GM23248 (cell line): ENCODE results near the gene STAMBPL1. TPM values are rescaled to one million over a fixed set of nuclear protein-coding genes. Genes with fewer than 3 reads are reported as not detected.

Source experiments
- DNase-seq: peaks from one replicate; pipeline ENCODE4 v3.0.0-alpha.2; 2015
- H2AFZ ChIP-seq: fragments of 200-600 bp; sonication (generic); 2 replicates; pipeline ENCODE4 v1.6.1; 2016; ENCODE audit warnings: antibody characterized with exemption
- H3F3A ChIP-seq: fragments of 200-600 bp; sonication (generic); 2 replicates; pipeline ENCODE4 v1.6.1; 2016; ENCODE audit warnings: mild to moderate bottlenecking, antibody characterized with exemption, mixed run types; ENCODE audit not compliant: insufficient read depth
- H3K27ac ChIP-seq: fragments of 200-600 bp; sonication (generic); 2 replicates; pipeline ENCODE4 v1.5.1; 2016; ENCODE audit warnings: mild to moderate bottlenecking
- H3K27me3 ChIP-seq: fragments of 200-600 bp; sonication (generic); replicated peaks from 2 replicates; pipeline ENCODE4 v1.6.1; 2016; ENCODE audit warnings: mild to moderate bottlenecking; ENCODE audit not compliant: insufficient read depth
- H3K36me3 ChIP-seq: fragments of 200-600 bp; sonication (generic); 2 replicates; pipeline ENCODE4 v1.6.1; 2016; ENCODE audit warnings: low read depth, mild to moderate bottlenecking
- H3K4me1 ChIP-seq: fragments of 200-600 bp; sonication (generic); 2 replicates; pipeline ENCODE4 v1.6.1; 2016; ENCODE audit warnings: mild to moderate bottlenecking; ENCODE audit not compliant: insufficient read depth
- H3K4me2 ChIP-seq: fragments of 200-600 bp; sonication (generic); one replicate; pipeline ENCODE4 v1.6.1; 2016; ENCODE audit warnings: mild to moderate bottlenecking; ENCODE audit not compliant: unreplicated experiment
- H3K4me3 ChIP-seq: fragments of 200-600 bp; sonication (generic); 2 replicates; pipeline ENCODE4 v1.5.1; 2016; ENCODE audit warnings: mild to moderate bottlenecking
- H3K79me2 ChIP-seq: fragments of 200-600 bp; sonication (generic); 2 replicates; pipeline ENCODE4 v1.6.1; 2016; ENCODE audit warnings: mild to moderate bottlenecking; ENCODE audit not compliant: insufficient read depth
- H3K9ac ChIP-seq: fragments of 200-600 bp; sonication (generic); 2 replicates; pipeline ENCODE4 v1.6.1; 2016; ENCODE audit warnings: mild to moderate bottlenecking
- H3K9me2 ChIP-seq: fragments of 200-600 bp; sonication (generic); 2 replicates; pipeline ENCODE4 v1.6.1; 2016; ENCODE audit warnings: mixed run types, mild to moderate bottlenecking, moderate library complexity; ENCODE audit not compliant: insufficient read depth
- H3K9me3 ChIP-seq: fragments of 200-600 bp; sonication (generic); one replicate; pipeline ENCODE4 v1.6.1; 2017; ENCODE audit warnings: low read depth
- H4K20me1 ChIP-seq: fragments of 200-600 bp; sonication (generic); 2 replicates; pipeline ENCODE4 v1.6.0; 2016; ENCODE audit not compliant: insufficient read depth
- EZH2 ChIP-seq: fragments of 200-600 bp; sonication (generic); IDR thresholded peaks from 2 replicates; pipeline ENCODE4 v1.6.1; 2018; ENCODE audit warnings: antibody characterized with exemption, mild to moderate bottlenecking; ENCODE audit not compliant: insufficient read depth, poor library complexity, severe bottlenecking
- EZH2phosphoT487 ChIP-seq: fragments of 200-600 bp; sonication (generic); IDR thresholded peaks from 2 replicates; pipeline ENCODE4 v1.6.1; 2018; ENCODE audit warnings: antibody characterized with exemption, moderate library complexity, mild to moderate bottlenecking, low read depth; ENCODE audit not compliant: insufficient read depth
- WGBS, 2 experiments: methylation state at CpG; one replicate each; pipeline ENCODE4 v1.1.6; 2015 to 2017; ENCODE audit warnings: low lambda C conversion rate in 2 of 2, low coverage in 1 of 2; ENCODE audit errors: missing lambda C conversion rate in 2 of 2; 5-methylcytosine and 5-hydroxymethylcytosine counted together
- in situ Hi-C: fragments of 300-500 bp; cut with MboI; formaldehyde crosslinking; loops from 2 replicates; pipeline ENCODE4 v1.15.0; 2020
- polyA plus RNA-seq: library from polyadenylated mRNA; unstranded; fragments of >200 nt; fragmentation: Nextera tagmentation; extraction: Ambion mirVana; gene quantifications from 2 replicates; pipeline ENCODE4 v1.2.1, GENCODE V29; 2016
- total RNA-seq: library from RNA; depleted of rRNA; stranded (reverse); fragments of >200 nt; shearing (Covaris generic); gene quantifications from 2 replicates; pipeline ENCODE4 v1.2.3, GENCODE V29; 2014

Gene STAMBPL1
- total and polyA plus RNA-seq, 2 experiments from 2014 or later = 13.3 to 23.9 TPM

DNA sequence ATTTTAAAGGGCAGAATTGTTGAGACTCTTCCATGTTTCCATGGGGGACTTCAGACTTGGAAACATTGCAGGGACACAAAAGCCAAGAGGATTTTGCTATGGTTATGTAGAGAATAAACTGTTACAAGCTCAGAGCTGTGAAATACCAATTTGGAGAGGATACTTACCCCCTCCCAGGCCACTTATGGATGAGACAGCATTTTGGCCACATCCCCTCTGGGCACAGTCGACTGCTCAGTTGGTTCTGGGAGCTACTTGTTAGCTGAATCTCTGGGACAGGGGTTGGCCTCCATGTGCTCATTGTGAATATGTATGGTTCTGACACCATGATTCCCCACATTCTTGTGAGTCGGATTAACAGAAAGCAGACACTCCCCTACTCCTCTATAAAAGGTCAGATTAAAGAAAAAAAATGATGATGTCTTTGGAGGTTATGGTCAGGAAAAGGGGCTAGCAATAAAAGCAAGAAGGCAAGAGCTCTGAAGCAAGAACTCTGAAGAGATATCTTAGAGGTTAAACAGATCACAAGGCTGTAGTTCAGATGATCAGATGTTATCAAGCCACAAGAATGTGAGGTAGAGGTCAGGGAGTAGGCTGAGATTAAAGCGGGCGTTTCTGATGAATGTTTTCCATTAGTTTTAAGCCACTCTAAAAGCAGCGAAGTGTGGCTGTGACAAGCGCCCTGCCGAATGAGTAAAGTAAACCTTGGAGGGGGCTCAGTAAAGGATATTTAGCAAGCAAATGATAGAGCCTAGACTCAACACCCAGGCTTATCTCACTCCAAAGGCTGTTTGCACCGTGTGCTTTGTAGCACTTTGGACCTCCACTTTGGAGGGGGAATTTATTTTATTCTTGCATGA is 17.2 kb downstream of the STAMBPL1 start:
- H3K9ac ChIP-seq = peak overlapping the region; percentile 26
- H3K36me3 ChIP-seq = no peaks in the 10 kb centered on the region; the same call in 1 of the 2 replicates
- H3K4me2 ChIP-seq = peak overlapping the region; percentile 34
- peak; percentile 60 for DNase-seq
- no peaks in the 10 kb centered on the region for H3K27me3 ChIP-seq
- in situ Hi-C loops = no loop called here
- peak overlapping the region; percentile 37 for H2AFZ ChIP-seq
- peak overlapping the region; percentile 61 for H3K27ac ChIP-seq
- H3K79me2 ChIP-seq = peaks cover 50% of the 10 kb centered on the region
- no peaks in the 10 kb centered on the region for H4K20me1 ChIP-seq
- no peaks in the 10 kb centered on the region for H3K9me3 ChIP-seq
- TF ChIP-seq EZH2 = no peak
- no peak for TF ChIP-seq EZH2phosphoT487
- H3K4me1 ChIP-seq = peaks cover 74% of the 10 kb centered on the region
- WGBS, 2 experiments = 21 to 23% methylated on average over 8 of the region's 8 CpGs
- H3K9me2 ChIP-seq = no peaks in the 10 kb centered on the region
- peaks cover 50% of the 10 kb centered on the region for H3F3A ChIP-seq
- 0 out of 2 replicates have a peak overlapping the region, but pooled peaks have one; percentile 9 for H3K4me3 ChIP-seq

DNA sequence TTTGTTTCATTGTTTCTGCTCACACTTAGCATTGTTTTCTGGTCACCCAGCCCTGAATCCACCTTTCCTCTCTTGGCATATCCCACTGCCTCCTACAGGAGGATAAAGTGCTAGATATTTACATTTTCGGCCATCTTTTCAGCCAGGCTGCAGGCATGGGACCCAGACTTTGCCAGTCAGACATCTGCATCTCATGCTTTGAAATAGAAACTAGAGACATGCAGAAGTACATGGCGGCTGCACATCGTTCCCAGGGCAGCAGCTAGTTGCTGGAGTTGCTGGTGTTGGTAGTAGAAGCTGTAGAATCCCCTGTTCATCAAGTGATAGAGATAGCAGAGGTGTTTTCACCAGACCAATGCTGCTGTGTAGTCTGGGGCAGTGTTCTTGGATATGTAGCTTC is 18.7 kb downstream of the STAMBPL1 start:
- H3K9me2 ChIP-seq = no peaks in the 10 kb centered on the region
- peaks cover 14% of the 10 kb centered on the region for H3K36me3 ChIP-seq
- H3K79me2 ChIP-seq = peaks cover 50% of the 10 kb centered on the region
- in situ Hi-C loops = no loop called here
- no peaks in the 10 kb centered on the region for H3K9me3 ChIP-seq
- no peak for TF ChIP-seq EZH2
- no peak overlapping the region for H3K27ac ChIP-seq
- peaks cover 43% of the 10 kb centered on the region for H3F3A ChIP-seq
- 95 to 100% methylated on average over 3 of the region's 3 CpGs for WGBS, 2 experiments
- no peak overlapping the region for H3K4me3 ChIP-seq
- H4K20me1 ChIP-seq = no peaks in the 10 kb centered on the region
- H3K27me3 ChIP-seq = no peaks in the 10 kb centered on the region
- H2AFZ ChIP-seq = no peak overlapping the region
- no peak overlapping the region for H3K4me2 ChIP-seq
- peaks cover 65% of the 10 kb centered on the region for H3K4me1 ChIP-seq
- H3K9ac ChIP-seq = no peak overlapping the region
- no peak for DNase-seq

DNA sequence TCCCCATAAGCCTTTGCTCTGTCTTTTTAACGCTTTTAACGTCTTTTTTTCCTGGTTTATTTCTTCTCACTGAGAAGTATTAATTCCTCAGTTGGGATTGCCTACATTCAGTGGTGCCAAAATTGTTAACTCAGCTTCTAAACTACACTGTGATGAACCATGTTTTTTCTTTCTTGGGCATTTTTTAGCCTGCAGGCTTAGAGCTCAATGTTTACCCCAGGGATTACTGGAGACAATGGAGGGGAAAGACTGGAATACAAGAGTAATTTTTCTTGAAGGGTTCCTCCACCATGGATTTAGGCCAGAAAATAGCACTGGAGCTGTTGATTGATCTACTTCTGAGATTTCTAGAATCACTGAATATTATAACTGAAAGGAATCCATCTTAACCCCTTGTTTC is 19.8 kb downstream of the STAMBPL1 start:
- H3K27me3 ChIP-seq = no peaks in the 10 kb centered on the region
- WGBS, 2 experiments = 92 to 99% methylated on average over 2 of the region's 2 CpGs
- DNase-seq = no peak
- H3K9me2 ChIP-seq = no peaks in the 10 kb centered on the region
- TF ChIP-seq EZH2phosphoT487 (no peak), EZH2 (no peak)
- H3K9me3 ChIP-seq = no peaks in the 10 kb centered on the region
- no peak overlapping the region for H2AFZ ChIP-seq
- H3K4me3 ChIP-seq = no peak overlapping the region
- H3F3A ChIP-seq = peaks cover 35% of the 10 kb centered on the region
- peaks cover 55% of the 10 kb centered on the region for H3K4me1 ChIP-seq
- peaks cover 50% of the 10 kb centered on the region for H3K79me2 ChIP-seq
- peaks cover 22% of the 10 kb centered on the region for H3K36me3 ChIP-seq
- in situ Hi-C loops = no loop called here
- H3K27ac ChIP-seq = no peak overlapping the region
- H3K9ac ChIP-seq = no peak overlapping the region
- H4K20me1 ChIP-seq = no peaks in the 10 kb centered on the region
- no peak overlapping the region for H3K4me2 ChIP-seq

DNA sequence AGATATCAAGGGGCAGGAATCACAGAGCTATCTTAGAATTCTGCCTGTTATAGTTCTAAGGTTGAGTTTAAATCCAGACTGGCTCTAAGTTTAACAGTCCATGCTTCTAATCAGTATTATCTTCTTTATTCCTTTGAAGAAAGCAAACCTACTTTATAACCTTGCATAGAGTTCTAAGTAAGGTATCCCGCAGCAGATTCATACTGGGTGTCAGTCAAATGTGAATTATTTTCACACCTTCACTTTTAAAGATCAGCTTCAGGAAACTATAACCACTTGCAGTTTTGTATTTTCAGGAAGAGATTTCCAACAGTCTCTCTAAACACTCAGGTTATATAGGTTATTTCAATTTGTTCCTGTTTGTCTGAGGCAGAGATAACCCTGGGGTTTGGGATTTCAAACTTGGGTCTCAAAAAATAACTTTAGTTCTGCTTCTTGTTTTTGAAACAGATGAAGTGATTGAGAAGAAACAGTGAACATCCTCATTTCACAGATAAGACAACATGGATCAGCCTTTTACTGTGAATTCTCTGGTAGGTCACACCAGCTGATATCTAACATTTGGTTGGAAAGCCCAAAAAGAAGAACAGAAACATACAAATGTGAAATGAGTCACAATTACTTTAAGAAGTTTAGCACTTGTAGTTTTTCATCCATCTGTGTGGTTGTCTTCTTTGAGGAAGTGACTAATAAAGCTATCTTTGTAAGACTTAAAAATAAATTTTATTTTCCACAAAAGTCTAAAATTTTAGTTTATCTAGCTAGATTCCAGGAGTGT is 21.4 kb downstream of the STAMBPL1 start:
- no peak for TF ChIP-seq EZH2phosphoT487
- TF ChIP-seq EZH2 = no peak
- in situ Hi-C loops = no loop called here

More for the DNA sequence above, 21.4 kb downstream of the STAMBPL1 start:
- Histone ChIP-seq H3K36me3 (peaks cover 33% of the 10 kb centered on the region), H3K79me2 (peaks cover 35% of the 10 kb centered on the region), H2AFZ (no peak overlapping the region), H3K4me1 (peaks cover 40% of the 10 kb centered on the region), H3K4me3 (no peak overlapping the region), H3K9ac (no peak overlapping the region), H3F3A (peaks cover 35% of the 10 kb centered on the region), H3K27ac (peak overlapping the region; percentile 9; the same call in 1 of the 2 replicates), H4K20me1 (no peaks in the 10 kb centered on the region), H3K27me3 (no peaks in the 10 kb centered on the region), H3K9me3 (no peaks in the 10 kb centered on the region), H3K4me2 (peak overlapping the region; percentile 57), H3K9me2 (no peaks in the 10 kb centered on the region)
- DNase-seq = peak; percentile 69
- WGBS, 2 experiments = 100% methylated on average over 1 of the region's 1 CpG
